Measurements from ENCODE around the gene NCLN.

NCLN gene

DNA sequence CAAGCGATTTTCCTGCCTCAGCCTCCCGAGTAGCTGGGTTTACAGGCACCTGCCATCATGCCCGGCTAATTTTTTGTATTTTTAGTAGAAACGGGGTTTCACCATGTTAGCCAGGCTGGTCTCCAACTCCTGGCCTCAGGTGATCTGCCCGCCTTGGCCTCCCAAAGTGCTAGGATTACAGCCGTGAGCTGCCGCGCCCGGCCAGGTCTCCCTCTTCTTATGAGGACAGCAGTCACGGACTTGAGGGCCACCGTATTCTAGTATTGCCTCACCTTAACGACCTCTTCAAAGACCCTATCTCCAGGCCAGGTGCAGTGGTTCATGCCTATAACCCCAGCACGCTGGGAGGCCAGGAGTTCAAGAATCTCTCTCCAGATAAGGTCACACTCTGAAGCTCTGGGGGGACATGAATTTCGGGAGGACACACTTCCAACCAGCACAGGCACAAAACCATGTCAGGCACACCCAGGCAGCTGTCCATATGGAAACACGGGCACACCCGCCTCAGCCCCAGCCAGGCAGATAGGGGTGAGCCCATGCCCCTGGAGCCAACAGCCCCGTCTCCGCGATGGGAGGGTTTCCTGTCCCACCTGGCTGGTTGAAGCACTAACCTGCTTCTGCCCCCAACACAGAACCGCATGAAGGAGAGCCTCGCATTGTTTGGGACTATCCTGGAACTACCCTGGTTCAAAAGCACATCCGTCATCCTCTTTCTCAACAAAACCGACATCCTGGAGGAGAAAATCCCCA lies 28.5 kb upstream of the NCLN start:
- no peaks in the 10 kb centered on the region for H3K9me3 ChIP-seq (ENCODE audit: control insufficient read depth, low read length)
- H3K4me3 ChIP-seq (ENCODE audit: insufficient read depth, low read depth, low read length): no peak overlapping the region
- no peaks in the 10 kb centered on the region for H3K27me3 ChIP-seq (ENCODE audit: control insufficient read depth, insufficient read depth, low read length, poor library complexity, severe bottlenecking)
- no peak overlapping the region for H3K27ac ChIP-seq (ENCODE audit: insufficient read depth, low read depth, low read length, poor library complexity, severe bottlenecking)
- no peaks in the 10 kb centered on the region for H3K4me1 ChIP-seq (ENCODE audit: control insufficient read depth, insufficient read depth, low read length)
- WGBS, 2 experiments: 90 to 92% methylated on average over 23 of the region's 23 CpGs
- no peaks in the 10 kb centered on the region for H3K36me3 ChIP-seq (ENCODE audit: control insufficient read depth, insufficient read depth, low read length)

- Histone ChIP-seq H3K27me3 (ENCODE audit: control insufficient read depth, insufficient read depth, low read length, poor library complexity, severe bottlenecking) (peaks cover 8% of the 10 kb centered on the region), H3K9me3 (ENCODE audit: control insufficient read depth, low read length) (no peaks in the 10 kb centered on the region), H3K36me3 (ENCODE audit: control insufficient read depth, insufficient read depth, low read length) (no peaks in the 10 kb centered on the region), H3K4me3 (ENCODE audit: insufficient read depth, low read depth, low read length) (no peak overlapping the region), H3K27ac (ENCODE audit: insufficient read depth, low read depth, low read length, poor library complexity, severe bottlenecking) (no peak overlapping the region), H3K4me1 (ENCODE audit: control insufficient read depth, insufficient read depth, low read length) (no peaks in the 10 kb centered on the region)
- 72 to 75% methylated on average over 7 to 8 of the region's 8 CpGs for WGBS, 2 experiments
Measured at GRCh38 chr19:3159565-3159964, 26.2 kb upstream of the NCLN start.

GRCh38 chr19:3160219-3160618 lies 25.5 kb upstream of the NCLN start:
- Histone ChIP-seq H3K4me3 (ENCODE audit: insufficient read depth, low read depth, low read length) (no peak overlapping the region), H3K27ac (ENCODE audit: insufficient read depth, low read depth, low read length, poor library complexity, severe bottlenecking) (no peak overlapping the region), H3K9me3 (ENCODE audit: control insufficient read depth, low read length) (no peaks in the 10 kb centered on the region), H3K4me1 (ENCODE audit: control insufficient read depth, insufficient read depth, low read length) (no peaks in the 10 kb centered on the region), H3K36me3 (ENCODE audit: control insufficient read depth, insufficient read depth, low read length) (no peaks in the 10 kb centered on the region), H3K27me3 (ENCODE audit: control insufficient read depth, insufficient read depth, low read length, poor library complexity, severe bottlenecking) (peaks cover 8% of the 10 kb centered on the region)
- WGBS, 2 experiments: 76 to 85% methylated on average over 3 of the region's 3 CpGs

DNA sequence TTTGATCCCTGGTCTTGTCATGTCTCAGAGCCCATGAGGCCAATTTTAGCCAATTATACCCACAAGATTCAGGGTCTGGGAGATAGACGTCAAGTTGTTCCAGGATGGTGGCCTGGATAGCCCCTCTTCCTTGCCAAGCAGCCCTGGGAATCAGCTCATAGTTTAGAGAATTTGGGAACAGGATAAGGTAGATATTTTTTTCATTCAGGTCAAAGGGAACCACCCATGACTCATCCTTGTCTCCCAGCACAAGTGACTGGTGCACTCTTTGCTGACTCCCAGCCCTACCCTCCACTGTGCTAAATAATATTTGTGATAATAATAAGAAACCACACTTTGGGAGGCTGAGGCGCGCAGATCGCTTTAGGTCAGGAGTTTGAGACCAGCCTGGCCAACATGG lies 24.3 kb upstream of the NCLN start:
- Histone ChIP-seq H3K9me3 (ENCODE audit: control insufficient read depth, low read length) (no peaks in the 10 kb centered on the region), H3K36me3 (ENCODE audit: control insufficient read depth, insufficient read depth, low read length) (no peaks in the 10 kb centered on the region), H3K4me1 (ENCODE audit: control insufficient read depth, insufficient read depth, low read length) (no peaks in the 10 kb centered on the region), H3K27ac (ENCODE audit: insufficient read depth, low read depth, low read length, poor library complexity, severe bottlenecking) (no peak overlapping the region), H3K27me3 (ENCODE audit: control insufficient read depth, insufficient read depth, low read length, poor library complexity, severe bottlenecking) (peaks cover 8% of the 10 kb centered on the region), H3K4me3 (ENCODE audit: insufficient read depth, low read depth, low read length) (no peak overlapping the region)
- WGBS, 2 experiments: 96 to 97% methylated on average over 4 of the region's 4 CpGs

DNA sequence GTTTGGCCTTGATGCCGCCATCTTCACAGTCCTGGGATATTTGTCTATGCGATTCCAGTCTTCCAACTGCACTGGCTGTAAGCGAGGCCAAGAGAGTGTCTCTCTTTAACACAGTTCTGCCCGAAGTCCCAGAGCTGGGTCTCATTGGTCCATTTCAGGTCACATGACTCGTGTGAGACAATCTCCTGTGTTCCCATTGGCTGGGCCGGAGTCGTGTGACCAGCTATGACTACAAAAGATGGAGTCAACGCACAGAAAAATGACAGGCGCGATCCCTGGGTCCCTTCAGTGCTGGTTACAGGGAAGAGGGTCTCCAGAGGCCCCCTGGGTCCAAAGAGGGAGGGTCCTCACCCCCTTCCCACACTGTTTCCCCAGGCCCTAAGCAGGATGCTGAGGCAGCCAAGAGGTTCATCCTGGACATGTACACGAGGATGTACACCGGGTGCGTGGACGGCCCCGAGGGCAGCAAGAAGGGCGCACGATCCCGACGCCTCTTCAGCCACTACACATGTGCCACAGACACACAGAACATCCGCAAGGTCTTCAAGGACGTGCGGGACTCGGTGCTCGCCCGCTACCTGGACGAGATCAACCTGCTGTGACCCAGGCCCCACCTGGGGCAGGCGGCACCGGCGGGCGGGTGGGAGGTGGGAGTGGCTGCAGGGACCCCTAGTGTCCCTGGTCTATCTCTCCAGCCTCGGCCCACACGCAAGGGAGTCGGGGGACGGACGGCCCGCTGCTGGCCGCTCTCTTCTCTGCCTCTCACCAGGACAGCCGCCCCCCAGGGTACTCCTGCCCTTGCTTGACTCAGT lies 23.1 kb upstream of the NCLN start:
- Histone ChIP-seq H3K27me3 (ENCODE audit: control insufficient read depth, insufficient read depth, low read length, poor library complexity, severe bottlenecking) (peaks cover 8% of the 10 kb centered on the region), H3K4me3 (ENCODE audit: insufficient read depth, low read depth, low read length) (no peak overlapping the region)
- 74 to 81% methylated on average over 38 of the region's 38 CpGs for WGBS, 2 experiments

GRCh38 chr19:3163230-3163886 lies 22.4 kb upstream of the NCLN start:
- no peaks in the 10 kb centered on the region for H3K36me3 ChIP-seq (ENCODE audit: control insufficient read depth, insufficient read depth, low read length)
- H3K27me3 ChIP-seq (ENCODE audit: control insufficient read depth, insufficient read depth, low read length, poor library complexity, severe bottlenecking): peaks cover 8% of the 10 kb centered on the region
- no peaks in the 10 kb centered on the region for H3K9me3 ChIP-seq (ENCODE audit: control insufficient read depth, low read length)
- no peaks in the 10 kb centered on the region for H3K4me1 ChIP-seq (ENCODE audit: control insufficient read depth, insufficient read depth, low read length)
- 6 to 9% methylated on average over 27 of the region's 27 CpGs for WGBS, 2 experiments
- H3K4me3 ChIP-seq (ENCODE audit: insufficient read depth, low read depth, low read length): no peak overlapping the region
- H3K27ac ChIP-seq (ENCODE audit: insufficient read depth, low read depth, low read length, poor library complexity, severe bottlenecking): no peak overlapping the region

More for the DNA sequence above, 23.1 kb upstream of the NCLN start:
- Histone ChIP-seq H3K27ac (ENCODE audit: insufficient read depth, low read depth, low read length, poor library complexity, severe bottlenecking) (no peak overlapping the region), H3K36me3 (ENCODE audit: control insufficient read depth, insufficient read depth, low read length) (no peaks in the 10 kb centered on the region), H3K9me3 (ENCODE audit: control insufficient read depth, low read length) (no peaks in the 10 kb centered on the region), H3K4me1 (ENCODE audit: control insufficient read depth, insufficient read depth, low read length) (no peaks in the 10 kb centered on the region)

- Histone ChIP-seq H3K4me3 (ENCODE audit: insufficient read depth, low read depth, low read length) (no peak overlapping the region), H3K36me3 (ENCODE audit: control insufficient read depth, insufficient read depth, low read length) (no peaks in the 10 kb centered on the region), H3K27ac (ENCODE audit: insufficient read depth, low read depth, low read length, poor library complexity, severe bottlenecking) (no peak overlapping the region), H3K4me1 (ENCODE audit: control insufficient read depth, insufficient read depth, low read length) (no peaks in the 10 kb centered on the region), H3K9me3 (ENCODE audit: control insufficient read depth, low read length) (no peaks in the 10 kb centered on the region), H3K27me3 (ENCODE audit: control insufficient read depth, insufficient read depth, low read length, poor library complexity, severe bottlenecking) (peaks cover 8% of the 10 kb centered on the region)
- WGBS, 2 experiments: 75 to 77% methylated on average over 7 of the region's 7 CpGs
Measured at GRCh38 chr19:3163943-3164342, 21.8 kb upstream of the NCLN start.

DNA sequence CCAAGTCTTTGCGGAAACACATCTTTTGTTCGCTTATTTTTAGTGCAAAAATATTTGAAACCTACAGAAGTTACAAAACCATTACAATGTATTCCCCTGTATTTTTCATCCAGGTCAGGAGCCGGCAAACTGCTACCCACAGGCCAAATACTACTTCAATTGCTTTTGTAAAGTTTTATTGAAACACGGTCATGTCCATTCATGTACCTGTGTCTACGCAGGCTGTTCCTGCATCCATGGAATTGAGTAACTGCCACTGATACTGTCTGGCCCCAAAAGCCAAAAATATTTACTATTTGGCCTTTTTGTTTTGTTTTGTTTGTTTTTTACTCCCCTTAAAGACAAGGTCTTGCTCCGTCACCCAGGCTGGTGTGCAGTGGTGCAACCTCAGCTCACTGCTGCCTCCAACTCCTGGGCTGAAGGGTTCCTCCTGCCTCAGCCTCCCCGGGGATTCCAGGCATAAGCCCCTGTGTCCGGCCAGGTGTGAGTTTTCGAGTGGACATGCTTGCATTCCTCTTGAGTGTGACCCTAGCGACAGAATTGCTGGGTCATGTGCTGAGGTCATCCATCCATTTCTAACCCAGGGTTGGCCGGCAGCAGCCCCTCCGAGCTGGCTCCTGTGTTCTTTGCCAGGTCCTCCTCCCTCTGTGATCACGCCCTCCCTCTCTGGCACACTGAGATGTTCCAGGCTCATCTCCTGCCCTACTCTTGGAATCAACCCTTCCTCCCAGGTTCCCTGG lies 18.0 kb upstream of the NCLN start:
- H3K27ac ChIP-seq (ENCODE audit: insufficient read depth, low read depth, low read length, poor library complexity, severe bottlenecking): no peak overlapping the region
- H3K27me3 ChIP-seq (ENCODE audit: control insufficient read depth, insufficient read depth, low read length, poor library complexity, severe bottlenecking): peaks cover 8% of the 10 kb centered on the region
- 81 to 83% methylated on average over 13 of the region's 13 CpGs for WGBS, 2 experiments

GRCh38 chr19:3171894-3172672 lies 13.6 kb upstream of the NCLN start:
- H3K36me3 ChIP-seq (ENCODE audit: control insufficient read depth, insufficient read depth, low read length): no peaks in the 10 kb centered on the region
- H3K27ac ChIP-seq (ENCODE audit: insufficient read depth, low read depth, low read length, poor library complexity, severe bottlenecking): no peak overlapping the region
- no peaks in the 10 kb centered on the region for H3K4me1 ChIP-seq (ENCODE audit: control insufficient read depth, insufficient read depth, low read length)
- no peaks in the 10 kb centered on the region for H3K27me3 ChIP-seq (ENCODE audit: control insufficient read depth, insufficient read depth, low read length, poor library complexity, severe bottlenecking)
- no peaks in the 10 kb centered on the region for H3K9me3 ChIP-seq (ENCODE audit: control insufficient read depth, low read length)
- H3K4me3 ChIP-seq (ENCODE audit: insufficient read depth, low read depth, low read length): no peak overlapping the region
- WGBS, 2 experiments: 86 to 89% methylated on average over 15 of the region's 15 CpGs

More for the DNA sequence above, 18.0 kb upstream of the NCLN start:
- Histone ChIP-seq H3K4me3 (ENCODE audit: insufficient read depth, low read depth, low read length) (no peak overlapping the region), H3K36me3 (ENCODE audit: control insufficient read depth, insufficient read depth, low read length) (no peaks in the 10 kb centered on the region), H3K4me1 (ENCODE audit: control insufficient read depth, insufficient read depth, low read length) (no peaks in the 10 kb centered on the region), H3K9me3 (ENCODE audit: control insufficient read depth, low read length) (no peaks in the 10 kb centered on the region)

Data from ectodermal cell (in vitro differentiated cells).